Muscle of arm (tissue), 12 donors: ENCODE results near the gene SRD5A1. TPM values are rescaled to one million over a fixed set of nuclear protein-coding genes. Genes with fewer than 3 reads are reported as not detected.
"Not testable (repeated sequence)": the region's sequence is repeated elsewhere in the genome, so short reads cannot be mapped to it uniquely, and the experiment has no call there.

ENCODE experiments used
- DNase-seq: peaks from one replicate; pipeline ENCODE4 v3.0.0-alpha.2; 2013
- polyA plus RNA-seq, 12 donors: library from polyadenylated mRNA; unstranded; fragments of 120-200 nt; gene quantifications; one replicate each; pipeline ENCODE4 v1.2.1, GENCODE V29; 2013; ENCODE audit not compliant: insufficient read length in 12 of 12

SRD5A1 gene
- polyA plus RNA-seq, 12 donors = 6.8 to 14.4 (median 12.7) TPM; not detected in 1

DNA sequence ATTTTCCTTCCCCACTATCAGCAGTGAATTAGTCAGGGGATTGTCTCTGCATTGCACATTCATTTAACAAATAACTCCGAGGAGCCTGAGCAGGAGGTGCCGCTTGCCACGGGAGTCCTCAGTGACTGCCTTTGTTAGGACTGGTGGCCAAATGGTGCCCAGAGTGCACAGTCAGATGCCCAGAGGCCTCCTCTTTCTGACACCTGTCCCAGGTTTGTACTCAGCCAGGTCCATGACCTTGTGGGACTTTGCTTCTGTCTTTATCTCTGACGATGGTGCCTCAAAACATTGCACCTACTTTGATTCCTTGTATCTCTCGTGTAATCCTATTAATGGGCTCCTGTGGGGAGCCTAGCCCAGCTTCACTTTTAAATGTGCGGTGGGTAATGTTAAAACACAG, 4.3 kb downstream of the SRD5A1 start:
- DNase-seq = no peak

DNA sequence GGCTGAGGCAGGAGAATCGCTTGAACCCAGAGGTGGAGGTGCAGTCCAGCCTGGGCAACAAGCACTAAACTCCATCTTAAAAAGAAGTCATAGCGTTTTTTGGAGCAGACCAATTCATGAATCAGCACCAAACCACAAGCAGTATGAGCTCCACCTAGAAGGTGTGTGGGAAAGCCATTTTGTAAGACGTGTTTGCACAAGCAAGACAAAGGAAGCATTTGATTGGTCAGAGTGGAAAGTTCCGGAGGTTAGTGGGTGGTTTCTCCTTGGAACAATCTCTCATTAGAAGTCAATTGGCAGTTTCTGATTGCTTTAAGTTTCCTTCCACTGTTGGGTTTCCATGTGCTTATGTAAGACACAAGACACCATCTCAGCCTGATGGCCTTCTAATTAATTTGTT, 5.0 kb downstream of the SRD5A1 start:
- no peak for DNase-seq

DNA sequence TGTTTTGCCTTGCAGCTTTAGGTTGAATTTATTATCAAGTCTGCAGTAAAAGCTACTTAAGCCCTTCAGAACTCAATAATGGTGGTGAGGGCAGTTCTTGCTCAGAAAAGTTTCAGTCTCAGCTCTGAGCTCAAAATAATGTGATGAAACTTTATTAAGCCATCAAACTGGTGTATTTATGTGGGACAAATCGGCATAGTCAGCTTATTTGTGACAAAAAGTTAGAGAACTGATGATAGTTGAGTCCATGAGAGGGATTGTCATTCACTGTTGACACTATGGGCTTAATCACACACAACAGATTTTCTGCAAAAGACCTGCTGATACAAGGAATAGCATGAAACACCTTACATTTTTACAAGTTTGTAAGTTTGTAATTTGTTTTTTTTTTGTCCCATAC, 9.4 kb downstream of the SRD5A1 start:
- no peak for DNase-seq

DNA sequence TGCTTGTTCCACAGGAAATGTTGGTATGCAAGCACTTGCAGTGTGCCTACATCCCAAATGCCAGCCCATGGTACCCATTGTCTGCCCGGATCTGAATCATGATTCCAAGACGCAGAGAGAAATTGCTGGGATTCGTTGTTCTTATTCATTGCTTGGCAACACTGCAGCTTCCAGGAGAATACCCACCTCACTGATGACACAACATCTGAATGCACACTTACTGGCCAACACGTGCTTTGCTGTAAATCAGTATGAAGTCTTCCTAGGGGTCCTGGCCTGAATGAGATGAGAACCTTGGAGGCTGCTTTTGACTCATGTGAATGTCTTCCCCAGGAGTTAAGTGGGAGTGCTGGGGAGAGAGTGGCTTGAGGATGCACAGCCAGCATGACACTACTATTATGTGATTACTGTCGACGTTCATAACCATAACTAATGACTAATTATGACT, 11.6 kb downstream of the SRD5A1 start:
- no peak for DNase-seq

DNA sequence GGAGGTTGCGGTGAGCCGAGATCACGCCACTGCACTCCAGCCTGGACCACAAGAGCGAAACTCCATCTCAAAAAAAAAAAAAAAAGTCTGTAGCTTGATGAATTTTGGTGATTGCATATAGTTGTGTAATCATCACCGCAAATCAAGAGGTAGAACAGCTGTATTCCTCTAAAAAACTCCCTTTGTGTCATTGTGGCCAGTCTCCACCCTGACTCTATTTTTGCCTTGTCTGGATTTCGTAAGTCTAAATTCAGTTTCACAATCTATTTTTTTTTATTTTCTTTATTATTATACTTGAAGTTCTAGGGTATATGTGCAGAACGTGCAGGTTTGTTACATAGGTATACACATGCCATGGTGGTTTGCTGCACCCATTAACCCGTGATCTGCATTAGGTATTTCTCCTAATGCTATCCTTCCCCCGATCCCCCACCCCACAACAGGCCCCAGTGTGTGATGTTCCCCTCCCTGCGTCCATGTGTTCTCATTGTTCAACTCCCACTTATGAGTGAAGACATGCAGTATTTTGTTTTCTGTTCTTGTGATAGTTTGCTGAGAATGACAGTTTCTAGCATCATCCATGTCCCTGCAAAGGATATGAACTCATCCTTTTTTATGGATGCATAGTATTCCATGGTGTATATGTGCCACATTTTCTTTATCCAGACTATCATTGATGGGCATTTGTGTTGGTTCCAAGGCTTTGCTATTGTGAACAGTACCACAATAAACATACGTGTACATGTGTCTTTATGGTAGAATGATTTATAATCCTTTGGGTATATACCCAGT, 12.5 kb downstream of the SRD5A1 start:
- DNase-seq = not testable (repeated sequence)

GRCh38 chr5:6649186-6649585, 15.9 kb downstream of the SRD5A1 start:
- DNase-seq = no peak

- DNase-seq = no peak
Observed at GRCh38 chr5:6649681-6650080, 16.4 kb downstream of the SRD5A1 start.

DNA sequence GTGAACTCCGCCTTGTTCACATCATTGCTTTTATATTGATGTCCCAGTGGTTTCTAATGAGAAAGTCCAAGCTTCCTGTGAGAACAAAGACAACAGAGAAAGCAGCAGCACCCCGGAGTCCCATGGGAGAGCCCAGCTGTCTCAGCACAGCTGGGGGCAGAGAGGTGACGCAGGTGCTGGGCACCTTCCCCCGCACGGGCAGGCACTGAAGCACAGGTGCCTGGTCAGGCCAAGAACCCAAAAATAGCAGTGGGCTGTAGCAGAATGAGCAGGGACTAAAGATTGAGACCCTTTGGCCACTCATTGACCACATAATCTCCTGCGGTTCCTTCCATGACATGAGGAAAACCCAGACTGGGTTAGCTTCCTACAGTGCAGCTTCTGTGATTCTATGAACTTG, 18.8 kb downstream of the SRD5A1 start:
- DNase-seq = no peak

DNA sequence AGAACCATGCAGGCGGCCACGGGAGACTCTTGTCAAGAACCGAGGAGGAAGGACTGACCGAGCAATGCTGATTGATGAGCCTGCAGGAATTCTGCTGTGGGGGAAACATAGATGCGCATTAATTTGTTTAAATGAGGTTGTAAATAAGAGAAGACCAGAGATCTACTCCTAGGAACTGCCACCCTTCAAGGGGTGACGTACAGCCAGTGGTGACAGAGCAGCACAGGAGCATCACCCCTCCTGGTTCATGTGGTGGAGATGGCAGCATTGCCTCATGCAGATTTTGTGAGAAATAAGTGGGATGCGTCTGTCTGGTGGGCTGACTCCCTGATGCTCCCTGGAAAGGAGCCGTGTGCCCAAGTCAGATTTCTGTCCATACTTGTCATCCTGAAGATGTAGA, 22.2 kb downstream of the SRD5A1 start:
- no peak for DNase-seq

- no peak for DNase-seq
Observed at GRCh38 chr5:6656680-6657079, 23.4 kb downstream of the SRD5A1 start.

- DNase-seq = no peak
Observed at GRCh38 chr5:6659941-6660684, 26.9 kb downstream of the SRD5A1 start.

- DNase-seq = no peak
Observed at GRCh38 chr5:6660688-6661087, 27.4 kb downstream of the SRD5A1 start.

DNA sequence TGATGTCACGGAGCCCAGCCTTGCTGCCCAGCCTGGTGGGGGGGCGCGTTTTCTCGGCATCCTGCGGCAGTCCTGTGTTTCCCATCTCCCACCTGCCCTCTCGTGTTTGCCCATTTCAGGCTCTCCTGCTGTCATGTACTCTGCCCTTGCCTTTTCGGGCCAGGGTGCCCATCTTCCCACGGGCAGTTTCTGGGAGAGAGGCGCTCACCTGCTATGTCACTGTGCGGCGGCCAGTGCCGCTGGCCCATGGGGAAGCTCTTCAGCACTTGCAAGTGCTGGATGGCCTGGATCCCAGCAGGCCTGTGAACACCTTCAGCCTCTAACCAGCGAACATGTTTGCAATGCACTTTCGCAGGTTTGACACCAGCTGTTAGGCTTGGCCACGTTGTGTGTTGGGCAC, 33.5 kb downstream of the SRD5A1 start:
- DNase-seq = no peak

- no peak for DNase-seq
Observed at GRCh38 chr5:6667648-6668047, 34.4 kb downstream of the SRD5A1 start.

DNA sequence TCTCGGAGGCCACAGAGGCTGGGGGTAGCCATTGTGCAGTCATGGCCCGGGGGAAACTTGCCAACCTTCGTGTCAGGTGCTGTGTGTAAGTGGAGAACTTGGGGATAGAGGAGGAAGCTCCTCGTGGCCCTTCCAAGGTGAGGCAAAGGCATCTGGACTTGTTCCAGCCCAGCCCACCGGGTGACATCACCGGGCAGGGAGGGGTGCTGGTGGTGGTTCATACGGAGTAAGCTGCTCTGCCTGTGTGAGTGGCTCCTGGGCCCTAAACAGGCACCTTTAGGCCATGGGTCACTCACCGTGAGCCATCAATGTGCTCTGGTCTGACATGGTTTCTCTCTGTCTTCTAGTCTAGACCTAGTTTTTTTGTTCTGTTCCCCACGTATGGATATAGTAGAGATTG, 35.5 kb downstream of the SRD5A1 start:
- not testable (repeated sequence) for DNase-seq

DNA sequence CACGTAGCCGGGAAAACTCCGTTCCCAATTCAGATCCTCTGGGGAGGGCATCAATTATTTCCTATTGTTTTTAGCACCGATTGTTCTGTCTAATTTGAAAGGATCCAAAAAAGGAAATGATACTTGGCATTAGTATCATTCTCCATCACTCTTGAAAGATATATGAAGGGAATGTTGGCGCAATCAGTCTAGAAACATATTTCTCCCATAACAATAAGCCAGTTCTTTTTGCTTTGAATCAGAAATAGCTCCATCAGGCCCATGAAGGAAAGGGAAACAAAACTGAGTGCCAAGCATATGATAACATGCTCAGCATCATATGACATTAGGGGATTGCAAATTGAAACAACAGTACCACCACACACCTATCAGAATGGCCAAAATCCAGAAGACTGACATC, 39.8 kb downstream of the SRD5A1 start:
- DNase-seq = no peak

DNA sequence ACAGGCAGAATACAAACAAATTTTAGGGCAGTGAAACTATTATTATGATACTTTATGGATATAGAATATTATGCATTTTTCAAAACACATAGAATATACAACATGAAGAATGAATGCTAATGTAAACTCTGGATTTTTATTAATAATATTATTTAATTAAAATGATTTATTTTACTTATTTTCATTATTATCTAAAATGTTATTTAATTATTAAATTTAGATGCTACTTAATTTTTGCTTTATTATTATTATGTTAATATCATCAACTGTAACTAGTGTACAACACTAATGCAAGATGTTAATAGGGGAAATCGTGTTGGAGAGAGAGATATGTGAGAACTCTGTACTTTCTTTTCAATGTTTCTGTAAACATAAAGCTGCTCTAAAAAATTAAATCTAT, 40.7 kb downstream of the SRD5A1 start:
- DNase-seq = no peak

DNA sequence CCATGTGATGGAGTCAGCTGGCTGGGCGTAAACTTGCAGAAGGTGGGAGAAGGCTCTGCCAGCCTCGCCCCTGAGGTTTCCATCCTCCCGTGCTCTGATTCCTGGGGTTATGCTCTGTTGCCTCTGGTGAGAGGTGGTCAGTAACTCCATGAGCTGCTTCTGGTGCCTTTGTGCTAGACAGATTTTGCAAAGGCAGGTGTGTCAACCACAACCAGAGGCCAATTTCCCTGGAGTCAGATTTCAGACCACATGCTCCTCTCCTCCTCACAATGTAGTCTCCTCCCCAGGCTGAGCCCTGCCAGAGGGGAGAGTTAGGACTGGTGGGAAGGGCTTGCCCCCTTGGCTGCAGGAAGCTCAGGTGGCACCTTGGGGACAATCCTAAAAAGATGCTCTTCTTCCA, 41.2 kb downstream of the SRD5A1 start:
- no peak for DNase-seq

GRCh38 chr5:6674886-6675285, 41.6 kb downstream of the SRD5A1 start:
- DNase-seq = no peak

DNA sequence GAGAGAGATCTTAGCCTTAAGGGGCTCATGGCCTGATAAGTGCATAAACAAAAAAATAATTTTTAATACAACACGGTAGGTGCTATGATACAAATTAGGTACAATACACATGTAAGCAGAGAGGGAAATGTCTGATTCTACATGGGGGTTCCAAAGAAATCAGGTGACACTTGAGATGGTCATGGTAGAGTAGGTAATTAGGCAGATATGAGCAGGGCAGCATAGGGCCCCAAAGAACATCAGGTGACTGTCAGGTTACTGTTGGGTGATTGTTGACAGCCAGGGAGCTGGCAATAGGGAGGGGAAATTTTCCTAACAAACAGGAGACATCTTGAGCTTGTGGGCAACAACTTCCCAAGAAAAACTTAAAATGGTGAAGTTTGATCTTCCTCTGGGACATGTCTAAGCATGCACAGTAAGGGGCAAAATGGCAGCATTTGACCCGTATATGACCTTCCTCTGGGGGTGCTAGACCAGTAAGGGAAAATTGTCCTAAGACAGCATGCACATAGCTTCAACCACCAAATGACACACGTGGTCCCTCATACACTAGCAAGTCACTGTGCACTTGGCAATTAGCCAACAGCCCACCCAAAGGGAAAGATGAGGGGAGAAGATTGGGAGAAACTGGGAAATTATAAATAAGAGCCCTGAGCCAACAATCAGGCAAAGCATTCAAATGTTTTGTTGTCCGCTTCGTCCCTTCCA, 42.7 kb downstream of the SRD5A1 start:
- DNase-seq = no peak

- no peak for DNase-seq
Observed at GRCh38 chr5:6676702-6677101, 43.5 kb downstream of the SRD5A1 start.

DNA sequence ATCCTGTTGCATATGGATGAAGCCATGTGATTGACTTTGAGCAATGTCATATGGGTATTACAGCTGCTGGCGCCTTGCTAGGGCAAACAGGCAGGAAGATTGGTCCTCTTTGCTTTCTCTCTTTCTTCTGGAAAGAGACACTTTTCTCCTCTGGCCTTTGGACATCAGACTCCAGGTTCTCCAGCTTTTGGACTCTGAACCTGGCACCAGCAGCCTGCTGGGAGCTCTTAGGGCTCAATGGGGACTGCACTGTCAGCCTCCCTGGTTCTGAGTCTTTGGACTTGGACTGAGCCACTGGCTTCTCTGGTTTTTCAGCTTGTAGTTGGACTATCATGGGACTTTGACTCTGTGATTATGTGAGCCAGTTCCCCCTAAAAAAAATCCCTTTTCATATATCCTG, 45.1 kb downstream of the SRD5A1 start:
- no peak for DNase-seq

DNA sequence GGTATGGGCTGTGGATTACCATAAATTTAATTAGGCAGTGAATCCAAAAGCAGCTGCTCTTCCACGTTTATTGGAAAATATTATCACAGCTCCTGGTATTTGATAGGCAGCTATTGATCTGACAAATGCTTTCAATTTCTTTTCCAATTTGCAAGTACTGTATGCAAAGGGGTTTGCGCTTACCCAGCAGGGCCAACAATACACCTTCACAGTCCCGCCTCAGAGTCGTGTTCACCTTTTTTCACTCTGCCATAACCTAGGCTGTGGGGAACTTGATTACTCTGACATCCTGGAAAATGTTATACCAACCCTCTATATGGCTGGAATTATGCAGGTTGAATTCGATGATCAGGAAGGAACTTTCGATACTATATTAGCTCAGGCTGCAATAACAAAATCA, 47.7 kb downstream of the SRD5A1 start:
- no peak for DNase-seq
